Thyroid gland (tissue), 4 donors: Measurements from ENCODE around the gene STX2.

Experiments
- POLR2A ChIP-seq, 2 donors: fragments of 450-650 bp; IDR thresholded peaks; one replicate each; pipeline ENCODE4 v1.6.1; 2017; ENCODE audit warnings: antibody characterized with exemption in 2 of 2, mild to moderate bottlenecking in 2 of 2, moderate library complexity in 1 of 2
- TF ChIP-seq, protein P1 (sequence below), 6 experiments: fragments of 200-600 bp in 3 of 6; fragments of 450-650 bp in 3 of 6; sonication (generic) in 3 of 6; IDR thresholded peaks; one replicate each; pipeline ENCODE4 v1.5.1; 2016 to 2019; ENCODE audit warnings: antibody characterized with exemption in 6 of 6, mild to moderate bottlenecking in 2 of 6, inconsistent platforms in 1 of 6, moderate library complexity in 1 of 6

DNA sequence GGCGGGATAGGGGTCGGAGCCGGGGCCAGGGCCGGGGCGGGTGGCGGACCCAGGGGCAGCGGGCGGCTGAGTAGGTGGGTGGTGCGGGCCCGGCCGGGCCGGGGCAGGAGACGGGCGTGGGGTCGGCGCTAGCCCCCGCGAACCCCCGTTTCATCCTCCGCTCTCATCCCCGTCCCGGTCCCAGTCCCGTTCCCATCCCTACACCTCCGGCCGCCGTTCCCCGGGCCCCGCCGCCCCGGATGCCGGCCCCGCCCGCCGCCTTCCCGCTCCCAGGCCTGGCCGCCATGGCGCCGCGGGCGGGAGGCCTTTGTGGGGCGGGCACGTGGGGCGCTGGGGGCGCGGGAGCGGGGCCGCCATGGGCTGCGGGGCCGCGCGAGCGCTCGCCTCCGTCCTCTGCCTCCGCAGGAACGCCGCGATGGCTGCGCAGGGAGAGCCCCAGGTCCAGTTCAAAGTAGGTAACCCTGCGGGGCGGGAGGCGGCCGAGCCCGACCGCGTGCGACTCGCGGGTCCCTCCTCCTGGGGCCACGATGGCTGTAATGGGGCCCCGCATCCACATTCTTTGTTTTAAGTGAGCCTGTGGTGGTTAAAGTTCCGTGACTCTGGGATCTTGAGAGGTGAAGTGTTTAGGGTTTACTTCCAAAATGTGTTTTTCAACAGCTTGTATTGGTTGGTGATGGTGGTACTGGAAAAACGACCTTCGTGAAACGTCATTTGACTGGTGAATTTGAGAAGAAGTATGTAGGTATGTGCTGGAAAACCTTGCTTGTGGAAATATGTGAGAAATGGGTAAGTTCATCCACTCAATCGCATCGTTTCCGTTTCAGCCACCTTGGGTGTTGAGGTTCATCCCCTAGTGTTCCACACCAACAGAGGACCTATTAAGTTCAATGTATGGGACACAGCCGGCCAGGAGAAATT lies 33.4 kb upstream of the STX2 start:
- TF ChIP-seq POLR2A (IDR thresholded peaks at IDR 0.05), result no peak
- TF ChIP-seq, protein P1, sequence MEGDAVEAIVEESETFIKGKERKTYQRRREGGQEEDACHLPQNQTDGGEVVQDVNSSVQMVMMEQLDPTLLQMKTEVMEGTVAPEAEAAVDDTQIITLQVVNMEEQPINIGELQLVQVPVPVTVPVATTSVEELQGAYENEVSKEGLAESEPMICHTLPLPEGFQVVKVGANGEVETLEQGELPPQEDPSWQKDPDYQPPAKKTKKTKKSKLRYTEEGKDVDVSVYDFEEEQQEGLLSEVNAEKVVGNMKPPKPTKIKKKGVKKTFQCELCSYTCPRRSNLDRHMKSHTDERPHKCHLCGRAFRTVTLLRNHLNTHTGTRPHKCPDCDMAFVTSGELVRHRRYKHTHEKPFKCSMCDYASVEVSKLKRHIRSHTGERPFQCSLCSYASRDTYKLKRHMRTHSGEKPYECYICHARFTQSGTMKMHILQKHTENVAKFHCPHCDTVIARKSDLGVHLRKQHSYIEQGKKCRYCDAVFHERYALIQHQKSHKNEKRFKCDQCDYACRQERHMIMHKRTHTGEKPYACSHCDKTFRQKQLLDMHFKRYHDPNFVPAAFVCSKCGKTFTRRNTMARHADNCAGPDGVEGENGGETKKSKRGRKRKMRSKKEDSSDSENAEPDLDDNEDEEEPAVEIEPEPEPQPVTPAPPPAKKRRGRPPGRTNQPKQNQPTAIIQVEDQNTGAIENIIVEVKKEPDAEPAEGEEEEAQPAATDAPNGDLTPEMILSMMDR (IDR thresholded peaks at IDR 0.05), result no peak
